ENCODE results near the gene POLE3.

- TF ChIP-seq, protein P1, sequence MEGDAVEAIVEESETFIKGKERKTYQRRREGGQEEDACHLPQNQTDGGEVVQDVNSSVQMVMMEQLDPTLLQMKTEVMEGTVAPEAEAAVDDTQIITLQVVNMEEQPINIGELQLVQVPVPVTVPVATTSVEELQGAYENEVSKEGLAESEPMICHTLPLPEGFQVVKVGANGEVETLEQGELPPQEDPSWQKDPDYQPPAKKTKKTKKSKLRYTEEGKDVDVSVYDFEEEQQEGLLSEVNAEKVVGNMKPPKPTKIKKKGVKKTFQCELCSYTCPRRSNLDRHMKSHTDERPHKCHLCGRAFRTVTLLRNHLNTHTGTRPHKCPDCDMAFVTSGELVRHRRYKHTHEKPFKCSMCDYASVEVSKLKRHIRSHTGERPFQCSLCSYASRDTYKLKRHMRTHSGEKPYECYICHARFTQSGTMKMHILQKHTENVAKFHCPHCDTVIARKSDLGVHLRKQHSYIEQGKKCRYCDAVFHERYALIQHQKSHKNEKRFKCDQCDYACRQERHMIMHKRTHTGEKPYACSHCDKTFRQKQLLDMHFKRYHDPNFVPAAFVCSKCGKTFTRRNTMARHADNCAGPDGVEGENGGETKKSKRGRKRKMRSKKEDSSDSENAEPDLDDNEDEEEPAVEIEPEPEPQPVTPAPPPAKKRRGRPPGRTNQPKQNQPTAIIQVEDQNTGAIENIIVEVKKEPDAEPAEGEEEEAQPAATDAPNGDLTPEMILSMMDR (IDR thresholded peaks at IDR 0.05): no peak
- TF ChIP-seq POLR2A (IDR thresholded peaks at IDR 0.05): no peak
- TF ChIP-seq POLR2AphosphoS5 (IDR thresholded peaks at IDR 0.05): no peak
Observed at GRCh38 chr9:113388833-113389232, 21.6 kb downstream of the POLE3 start.
